Transverse colon (tissue), 4 donors: Measurements from ENCODE around the gene TADA2B.

Source experiments
- EP300 ChIP-seq: sonication (generic); formaldehyde crosslinking; IDR thresholded peaks from one replicate; pipeline ENCODE4 v1.6.1; 2017; ENCODE audit warnings: antibody characterized with exemption, low read depth
- POLR2A ChIP-seq: fragments of 450-650 bp; IDR thresholded peaks from one replicate; pipeline ENCODE4 v1.6.1; 2016; ENCODE audit warnings: antibody characterized with exemption, mild to moderate bottlenecking, moderate library complexity
- POLR2AphosphoS5 ChIP-seq, 3 donors: sonication (generic); formaldehyde crosslinking; IDR thresholded peaks; one replicate each; pipeline ENCODE4 v1.6.1; 2016; ENCODE audit warnings: antibody characterized with exemption in 3 of 3
- TF ChIP-seq, protein P1 (sequence below), 5 experiments: fragments of 200-600 bp in 3 of 5; fragments of 450-650 bp in 2 of 5; sonication (generic) in 3 of 5; IDR thresholded peaks; 1 replicate in 2 of 5; 2 replicates in 3 of 5; pipeline ENCODE4 v1.5.1; 2016 to 2017; ENCODE audit warnings: antibody characterized with exemption in 5 of 5, inconsistent platforms in 3 of 5, mild to moderate bottlenecking in 2 of 5, moderate library complexity in 1 of 5

- TF ChIP-seq POLR2A = no peak
- TF ChIP-seq, protein P1, sequence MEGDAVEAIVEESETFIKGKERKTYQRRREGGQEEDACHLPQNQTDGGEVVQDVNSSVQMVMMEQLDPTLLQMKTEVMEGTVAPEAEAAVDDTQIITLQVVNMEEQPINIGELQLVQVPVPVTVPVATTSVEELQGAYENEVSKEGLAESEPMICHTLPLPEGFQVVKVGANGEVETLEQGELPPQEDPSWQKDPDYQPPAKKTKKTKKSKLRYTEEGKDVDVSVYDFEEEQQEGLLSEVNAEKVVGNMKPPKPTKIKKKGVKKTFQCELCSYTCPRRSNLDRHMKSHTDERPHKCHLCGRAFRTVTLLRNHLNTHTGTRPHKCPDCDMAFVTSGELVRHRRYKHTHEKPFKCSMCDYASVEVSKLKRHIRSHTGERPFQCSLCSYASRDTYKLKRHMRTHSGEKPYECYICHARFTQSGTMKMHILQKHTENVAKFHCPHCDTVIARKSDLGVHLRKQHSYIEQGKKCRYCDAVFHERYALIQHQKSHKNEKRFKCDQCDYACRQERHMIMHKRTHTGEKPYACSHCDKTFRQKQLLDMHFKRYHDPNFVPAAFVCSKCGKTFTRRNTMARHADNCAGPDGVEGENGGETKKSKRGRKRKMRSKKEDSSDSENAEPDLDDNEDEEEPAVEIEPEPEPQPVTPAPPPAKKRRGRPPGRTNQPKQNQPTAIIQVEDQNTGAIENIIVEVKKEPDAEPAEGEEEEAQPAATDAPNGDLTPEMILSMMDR (IDR thresholded peaks at IDR 0.05) = no peak
- no peak for TF ChIP-seq POLR2AphosphoS5 (IDR thresholded peaks at IDR 0.05)
- TF ChIP-seq EP300 = no peak
Measured at GRCh38 chr4:7068883-7069282, 25.7 kb downstream of the TADA2B start.
